HG03342 (cell line): ENCODE measurements around the gene FHAD1.
"Not testable (repeated sequence)": the region's sequence is repeated elsewhere in the genome, so short reads cannot be mapped to it uniquely, and the experiment has no call there.

ENCODE experiments used
- ATAC-seq: cut with Tn5 transposase; IDR thresholded peaks from one replicate; pipeline ENCODE4 v1.9.1; 2021; ENCODE audit warnings: mild to moderate bottlenecking, moderate library complexity; ENCODE audit not compliant: unreplicated experiment

Gene FHAD1

GRCh38 chr1:15362096-15362736 lies 115.2 kb downstream of the FHAD1 start:
- ATAC-seq = no peak

DNA sequence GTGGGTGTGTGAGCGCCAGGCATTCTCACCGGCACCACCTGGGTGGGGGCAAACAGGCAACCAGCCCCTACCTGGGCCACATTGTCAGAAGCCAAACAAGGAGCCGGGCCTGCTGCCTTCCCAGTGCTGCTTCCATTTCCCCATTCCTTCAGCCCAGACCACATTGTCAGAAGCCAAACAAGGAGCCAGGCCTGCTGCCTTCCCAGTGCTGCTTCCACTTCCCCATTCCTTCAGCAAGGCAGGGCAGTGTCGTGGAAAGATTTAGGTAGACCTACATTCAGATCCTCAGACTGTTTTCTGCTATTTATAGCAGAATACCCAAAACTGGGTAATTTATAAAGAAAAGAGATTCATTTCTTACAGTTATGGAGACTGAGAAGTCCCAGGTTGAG lies 115.7 kb downstream of the FHAD1 start:
- no peak for ATAC-seq

DNA sequence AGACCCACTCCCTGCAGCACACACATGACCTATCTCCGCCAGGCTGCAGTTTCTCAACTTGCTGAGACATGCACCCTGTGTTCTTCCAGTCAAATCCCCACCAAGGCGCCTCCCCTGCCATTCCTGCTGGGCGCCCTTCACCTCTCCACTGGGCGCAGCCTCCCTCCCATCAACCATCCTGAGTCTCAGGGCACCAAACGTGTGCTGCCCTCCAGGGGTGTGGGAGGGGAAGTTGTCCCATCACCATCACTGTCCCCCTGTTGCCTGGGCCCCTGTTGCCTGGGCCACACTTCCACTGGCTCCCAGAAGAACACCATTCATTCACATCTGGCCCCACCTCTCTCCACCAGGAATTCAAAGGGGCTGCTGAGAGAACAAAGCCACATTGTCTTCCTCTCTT lies 117.7 kb downstream of the FHAD1 start:
- no peak for ATAC-seq

GRCh38 chr1:15368888-15369287 lies 121.9 kb downstream of the FHAD1 start:
- no peak for ATAC-seq

GRCh38 chr1:15370268-15370667 lies 123.2 kb downstream of the FHAD1 start:
- ATAC-seq = no peak

DNA sequence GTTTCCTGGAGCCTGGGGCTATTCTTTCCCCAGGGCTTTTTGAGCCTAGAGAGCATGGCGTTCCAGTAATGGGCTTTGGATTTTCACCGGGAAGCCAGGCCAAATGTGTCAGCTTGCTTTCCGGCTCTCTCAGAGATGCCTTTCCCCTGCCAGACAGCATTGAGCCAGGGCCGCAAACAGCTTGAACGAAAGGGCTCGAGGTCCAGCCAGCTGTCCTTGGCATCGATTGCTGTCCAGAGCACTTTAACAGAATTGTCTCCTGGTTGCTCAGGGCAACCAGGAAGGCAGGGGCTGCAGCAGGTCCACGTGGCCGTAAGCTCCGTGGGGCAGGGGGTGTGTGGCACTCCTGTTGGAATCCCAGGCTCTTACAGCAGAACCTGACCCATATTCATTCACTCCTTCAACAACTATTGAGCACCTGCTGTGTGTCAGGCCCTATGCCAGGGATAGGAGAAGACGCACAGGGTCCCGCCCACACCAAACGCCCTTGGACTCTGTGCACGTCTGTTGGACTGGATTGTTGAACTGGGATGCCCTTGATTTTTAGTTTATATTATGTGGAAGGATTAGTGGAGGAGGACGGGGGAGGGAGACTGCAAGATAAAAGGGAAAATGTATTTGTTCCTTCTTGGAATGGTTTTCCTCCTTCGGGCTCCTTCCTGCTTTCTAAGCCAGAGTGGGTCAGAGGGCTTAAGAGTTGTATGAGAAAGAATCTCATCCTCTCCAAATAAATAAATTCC lies 123.9 kb downstream of the FHAD1 start:
- ATAC-seq = no peak

- no peak for ATAC-seq
Observed at GRCh38 chr1:15371610-15372545, 124.9 kb downstream of the FHAD1 start.

GRCh38 chr1:15378729-15379128 lies 131.7 kb downstream of the FHAD1 start:
- no peak for ATAC-seq

- not testable (repeated sequence) for ATAC-seq
Observed at GRCh38 chr1:15379151-15379550, 132.1 kb downstream of the FHAD1 start.

- no peak for ATAC-seq
Observed at GRCh38 chr1:15380601-15381508, 133.8 kb downstream of the FHAD1 start.

GRCh38 chr1:15381805-15382204 lies 134.8 kb downstream of the FHAD1 start:
- no peak for ATAC-seq

DNA sequence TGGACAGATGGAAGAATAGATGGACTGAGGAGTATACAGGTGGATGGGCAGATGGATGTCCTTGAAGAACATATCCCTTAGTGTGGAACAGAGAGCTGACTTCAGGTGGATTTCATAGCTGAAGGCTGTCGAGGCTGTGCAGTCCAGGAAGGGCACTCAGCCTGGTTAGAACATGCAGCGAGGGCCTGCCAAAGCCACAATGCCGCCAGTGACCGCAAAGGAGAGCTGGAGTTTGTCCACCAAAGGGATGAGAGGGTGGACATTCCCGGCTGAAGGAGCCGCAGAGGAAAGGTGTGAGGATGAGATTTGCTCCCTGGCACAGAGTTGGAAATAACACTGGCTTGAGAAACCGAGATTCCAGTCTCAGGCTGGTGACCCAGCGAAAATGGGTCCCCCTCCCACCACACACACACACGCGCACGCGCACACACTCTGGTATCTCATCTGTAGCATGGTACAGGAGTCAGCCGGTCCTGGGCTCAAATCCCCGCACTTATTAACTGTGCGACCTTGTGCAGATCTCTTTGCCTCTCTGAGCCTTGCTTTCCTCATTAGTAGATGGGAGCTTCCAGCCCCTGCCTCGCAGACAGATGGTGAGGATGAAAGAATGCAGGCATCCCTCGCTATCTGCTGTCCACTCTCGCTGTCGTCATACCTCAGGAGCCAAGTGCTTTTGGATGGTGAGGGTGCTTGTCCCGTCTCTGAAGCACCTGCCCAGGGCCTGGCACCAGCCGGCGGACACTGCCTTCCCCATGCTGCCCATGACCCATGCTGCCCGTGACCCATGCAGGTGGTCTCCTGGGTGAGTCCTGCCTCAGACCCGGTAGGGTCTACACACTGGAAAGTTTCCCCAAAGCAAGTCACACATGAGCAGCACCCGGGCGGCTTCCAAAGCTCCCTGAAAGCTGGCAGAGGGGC lies 135.8 kb downstream of the FHAD1 start:
- no peak for ATAC-seq

GRCh38 chr1:15383810-15384209 lies 136.8 kb downstream of the FHAD1 start:
- no peak for ATAC-seq

GRCh38 chr1:15384301-15384901 lies 137.4 kb downstream of the FHAD1 start:
- no peak for ATAC-seq

DNA sequence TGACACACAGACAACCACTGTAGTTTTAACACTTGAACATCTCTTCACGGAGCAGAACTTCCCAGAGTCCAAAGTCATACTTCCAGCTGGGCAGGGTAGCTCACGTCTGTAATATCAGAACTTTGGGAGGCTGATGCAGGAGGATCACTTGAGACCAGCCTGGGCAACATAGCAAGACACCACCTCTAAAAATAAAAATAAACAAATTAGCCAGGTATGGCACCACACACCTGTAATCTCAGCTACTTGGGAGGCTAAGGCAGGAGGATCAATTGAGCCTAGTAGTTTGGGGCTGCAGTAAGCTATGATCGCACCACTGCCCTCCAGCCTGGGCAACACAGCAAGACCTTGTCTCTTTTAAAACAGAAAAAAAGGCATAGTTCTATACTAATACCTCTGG lies 138.4 kb downstream of the FHAD1 start:
- no peak for ATAC-seq

DNA sequence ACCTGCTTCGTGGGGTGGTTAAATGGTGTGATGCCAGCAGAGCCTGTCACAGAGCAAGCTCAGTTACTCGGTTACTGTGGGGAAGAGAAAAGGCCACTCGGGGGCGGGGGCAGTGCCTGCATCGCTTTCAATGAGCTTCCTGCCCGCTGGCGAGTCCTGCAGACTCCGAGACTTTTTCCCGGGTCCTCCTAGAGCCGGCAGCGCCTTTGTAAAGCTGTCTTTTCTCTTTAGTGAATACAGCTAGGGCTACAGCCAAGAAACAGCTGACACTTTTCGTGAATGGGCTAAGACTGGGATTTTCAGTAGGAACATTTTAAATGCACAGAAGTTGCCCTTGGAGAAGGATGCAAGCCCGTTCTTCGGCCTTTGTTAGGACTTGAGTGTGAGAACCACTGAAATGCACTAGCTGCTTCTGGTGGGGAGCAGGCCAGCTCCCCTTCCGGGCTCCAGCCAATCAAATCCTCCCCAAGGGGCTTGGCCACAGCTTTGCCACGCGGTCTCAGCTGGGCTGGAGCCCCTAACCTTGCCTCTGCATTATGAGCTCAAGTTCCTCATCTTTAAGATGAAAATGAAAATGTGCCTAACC lies 139.2 kb downstream of the FHAD1 start:
- ATAC-seq = no peak

DNA sequence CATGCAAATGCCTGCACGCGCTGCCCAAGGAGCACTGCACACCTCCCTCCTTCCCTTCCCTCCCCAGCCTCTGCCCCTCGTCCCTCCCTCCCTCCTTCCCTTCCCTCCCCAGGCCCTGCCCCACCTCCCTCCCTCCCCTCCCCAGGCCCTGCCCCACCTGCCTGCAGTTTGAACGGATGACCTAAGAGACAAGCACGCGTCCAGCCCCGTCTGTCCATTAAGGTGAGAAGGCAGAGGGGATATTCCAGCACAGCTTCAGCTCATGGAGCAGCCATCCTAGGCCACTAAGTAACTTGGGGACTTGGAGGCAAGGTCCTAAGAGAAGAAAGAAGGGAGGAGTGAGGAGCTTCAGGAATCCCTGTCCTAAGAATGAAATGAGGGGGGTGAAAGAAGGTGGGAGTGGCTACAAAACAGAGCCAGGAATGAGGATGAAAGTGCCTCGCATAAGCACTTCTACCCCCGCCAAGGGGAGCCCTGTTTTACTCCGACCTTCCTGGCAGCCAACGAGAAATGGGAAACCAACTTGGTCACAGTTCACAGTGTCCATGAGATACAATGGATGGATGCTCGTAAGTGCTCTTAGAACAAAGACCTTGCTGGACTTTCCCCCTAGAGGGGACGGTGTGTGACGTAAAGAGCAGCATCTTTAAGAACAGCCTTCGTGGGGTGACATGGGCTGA lies 141.3 kb downstream of the FHAD1 start:
- ATAC-seq = no peak

DNA sequence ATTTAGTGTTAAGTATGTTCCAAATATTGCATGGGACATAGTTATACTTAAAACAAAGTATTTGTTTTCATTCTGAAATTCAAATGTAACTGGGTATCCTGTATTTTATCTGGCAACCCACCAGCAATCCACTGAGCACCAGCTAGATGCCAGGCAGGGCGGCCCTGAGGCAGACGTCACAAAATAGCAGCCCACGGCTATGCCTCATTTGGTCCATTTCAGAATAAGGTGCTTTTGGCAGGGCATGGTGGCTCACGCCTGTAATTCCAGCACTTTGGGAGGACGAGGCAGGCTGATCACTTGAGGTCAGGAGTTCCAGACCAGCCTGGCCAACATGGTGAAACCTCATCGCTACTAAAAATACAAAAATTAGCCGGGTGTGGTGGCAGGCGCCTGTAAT lies 142.8 kb downstream of the FHAD1 start:
- ATAC-seq = not testable (repeated sequence)
